ENCODE data around the gene CCNF. TPM values are rescaled to one million over a fixed set of nuclear protein-coding genes. Genes with fewer than 3 reads are reported as not detected.
A peak's percentile ranks its signal among the peaks of the same experiment; 100 is the strongest.

CCNF gene
- total RNA-seq, 1 donor from 2014 or later, result 48.9 TPM

DNA sequence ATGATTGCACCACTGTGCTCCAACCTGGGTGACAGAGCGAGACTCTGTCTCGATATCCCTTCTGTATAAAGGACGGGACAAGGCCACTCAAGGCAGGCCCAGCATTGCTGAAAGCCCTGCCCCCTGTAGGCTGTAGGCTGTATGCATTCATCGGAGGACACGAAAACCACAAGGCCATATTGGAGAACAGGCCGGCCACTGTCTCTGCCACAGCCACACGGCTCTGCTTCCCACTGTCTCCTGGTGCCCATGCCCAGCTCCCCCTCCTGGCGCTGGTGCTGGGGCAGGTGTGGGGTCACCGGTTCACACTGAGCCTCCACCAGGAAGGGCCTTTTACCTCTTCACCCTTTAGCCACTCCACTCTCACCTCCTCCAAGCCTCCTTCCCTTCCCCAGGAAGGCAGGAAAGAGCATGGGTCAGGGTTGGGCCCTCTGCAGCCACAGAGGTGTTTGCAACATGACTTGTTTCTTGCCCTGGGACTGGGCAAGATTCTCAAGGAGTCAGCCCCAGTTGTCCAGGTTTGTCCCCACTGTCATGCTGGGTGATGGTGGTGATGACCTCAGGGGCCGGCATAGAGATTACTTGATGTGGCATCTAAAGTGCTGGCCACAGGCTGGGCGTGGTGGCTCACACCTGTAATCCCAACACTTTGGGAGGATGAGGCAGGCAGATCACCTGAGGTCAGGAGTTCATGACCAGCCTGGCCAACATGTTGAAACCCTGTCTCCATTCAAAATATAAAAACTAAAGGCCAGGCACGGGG is 36.6 kb downstream of the CCNF start:
- H3K27ac Mint-ChIP-seq, result no peak overlapping the region
- no peaks in the 10 kb centered on the region for H3K36me3 Mint-ChIP-seq (ENCODE audit: low read depth)
- DNase-seq (ENCODE audit: low spot score), result no peak
- H3K27me3 Mint-ChIP-seq (ENCODE audit: low read depth), result peaks cover 20% of the 10 kb centered on the region
- intact Hi-C loops (cut with micrococcal nuclease), result no loop called here
- H3K4me1 Mint-ChIP-seq (ENCODE audit: low read depth), result peaks cover 4% of the 10 kb centered on the region
- no peak overlapping the region for H3K4me3 Mint-ChIP-seq (ENCODE audit: low read depth)
- no peaks in the 10 kb centered on the region for H3K9me3 Mint-ChIP-seq

DNA sequence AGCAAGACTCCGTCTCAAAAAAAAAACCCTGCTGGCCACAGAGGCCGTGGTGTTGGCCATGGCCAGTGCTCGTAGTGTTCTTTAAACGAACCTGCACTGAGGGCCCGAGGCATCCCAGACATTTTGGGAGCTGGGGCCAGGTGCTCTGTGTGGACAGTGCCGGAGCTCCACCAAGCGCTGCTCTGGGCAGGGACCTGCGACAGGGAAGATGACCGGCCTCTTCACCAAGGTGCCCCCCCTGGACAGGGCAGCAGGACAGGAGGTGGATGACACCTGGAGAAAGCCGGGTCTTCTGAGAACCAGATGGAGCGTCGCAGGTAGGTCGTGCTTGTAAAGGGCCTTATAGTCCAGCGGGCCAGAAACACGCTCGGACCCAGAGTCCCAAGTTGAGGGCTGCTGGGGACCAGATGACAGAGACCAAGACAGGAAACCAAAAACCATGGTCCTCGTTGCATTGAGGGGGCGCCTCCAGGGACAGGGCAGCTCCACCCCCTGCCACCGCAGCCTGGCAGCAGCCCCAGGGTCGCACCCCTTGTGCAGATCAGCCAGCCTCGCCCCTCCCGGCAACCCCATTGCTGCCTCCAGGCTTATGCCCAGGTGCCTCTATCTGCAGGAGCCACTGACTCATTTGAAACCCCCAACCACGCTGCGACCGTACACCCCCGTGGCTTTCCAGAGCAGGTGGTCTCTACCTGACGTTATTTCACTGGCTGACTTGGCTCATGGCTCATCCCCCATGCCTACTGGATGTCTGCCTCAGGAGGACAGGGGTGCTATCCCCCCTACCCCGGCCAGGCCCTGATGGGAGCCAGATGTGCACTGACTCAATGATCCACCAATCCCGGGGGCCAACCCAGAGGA is 37.6 kb downstream of the CCNF start:
- Mint-ChIP-seq H3K36me3 (ENCODE audit: low read depth) (no peaks in the 10 kb centered on the region), H3K4me1 (ENCODE audit: low read depth) (peaks cover 4% of the 10 kb centered on the region), H3K4me3 (ENCODE audit: low read depth) (no peak overlapping the region), H3K9me3 (no peaks in the 10 kb centered on the region), H3K27ac (no peak overlapping the region), H3K27me3 (ENCODE audit: low read depth) (peaks cover 20% of the 10 kb centered on the region)
- intact Hi-C loops (cut with micrococcal nuclease), result no loop called here
- no peak for DNase-seq (ENCODE audit: low spot score)

DNA sequence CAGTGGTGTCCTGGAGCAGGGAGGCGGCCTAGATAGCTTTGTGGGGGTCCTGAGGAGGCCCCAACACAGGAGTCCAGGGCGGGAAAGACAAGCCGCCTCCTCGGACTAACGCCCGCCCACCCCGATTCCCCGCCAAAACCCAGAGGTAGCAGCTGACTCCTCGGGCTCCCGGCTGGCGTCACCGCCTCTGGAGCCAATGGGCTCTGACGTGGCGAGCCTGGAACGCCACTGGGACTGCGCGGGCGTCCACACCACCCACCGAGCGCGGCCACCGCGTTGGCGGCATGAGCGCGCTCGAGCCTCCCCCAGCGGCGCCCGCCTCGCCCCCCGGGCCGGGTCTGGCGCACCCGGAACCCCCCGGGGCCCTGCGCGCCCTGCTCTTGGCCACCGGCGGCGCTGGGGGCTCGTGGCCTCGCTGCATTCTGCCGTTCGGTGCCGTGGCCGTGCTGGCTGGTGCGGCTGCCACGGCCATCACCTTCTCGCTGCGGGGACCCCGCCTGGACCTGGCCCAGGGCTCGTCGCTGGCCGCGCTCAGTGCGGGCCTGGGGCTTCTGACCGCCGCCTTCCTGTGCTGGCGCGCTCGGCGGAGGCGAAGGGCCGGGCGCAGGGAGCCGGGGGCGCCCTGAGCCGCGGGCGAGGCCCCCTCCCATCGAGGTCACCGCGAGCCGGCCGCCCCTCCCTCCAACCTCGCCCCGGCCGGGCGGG is 38.4 kb downstream of the CCNF start:
- DNase-seq (ENCODE audit: low spot score), result no peak
- H3K4me3 Mint-ChIP-seq (ENCODE audit: low read depth), result no peak overlapping the region

DNA sequence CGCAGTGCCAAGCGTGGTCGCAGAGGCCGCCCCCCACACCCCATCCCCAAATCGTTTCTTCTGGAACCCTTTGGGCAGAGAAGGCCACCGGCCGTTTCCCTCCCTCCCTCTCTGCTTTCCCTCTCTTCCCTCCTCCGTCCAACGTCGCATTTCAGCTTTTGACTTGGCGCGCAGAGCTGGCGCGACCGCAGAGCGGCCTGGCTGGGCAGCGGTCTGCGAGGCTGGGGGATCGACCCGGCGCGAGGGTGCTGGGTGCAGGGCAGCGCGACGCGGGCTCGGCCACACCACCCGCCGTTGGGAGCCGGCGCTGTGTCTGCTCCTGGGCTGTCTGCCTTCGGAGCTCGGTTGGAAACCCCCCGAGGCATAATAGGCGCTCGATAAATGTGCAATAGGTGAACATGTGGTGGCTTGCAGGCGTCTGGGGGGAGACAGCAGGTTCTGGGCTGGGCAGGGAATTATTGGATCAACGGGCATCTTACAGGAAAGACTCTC is 39.0 kb downstream of the CCNF start:
- Mint-ChIP-seq H3K4me1 (ENCODE audit: low read depth) (peaks cover 6% of the 10 kb centered on the region), H3K9me3 (no peaks in the 10 kb centered on the region), H3K27me3 (ENCODE audit: low read depth) (peaks cover 25% of the 10 kb centered on the region), H3K36me3 (ENCODE audit: low read depth) (no peaks in the 10 kb centered on the region), H3K27ac (no peak overlapping the region), H3K4me3 (ENCODE audit: low read depth) (peak overlapping the region; percentile 21)
- DNase-seq (ENCODE audit: low spot score), result no peak
- intact Hi-C loops (cut with micrococcal nuclease), result no loop called here

More for the DNA sequence above, 38.4 kb downstream of the CCNF start:
- peaks cover 20% of the 10 kb centered on the region for H3K27me3 Mint-ChIP-seq (ENCODE audit: low read depth)
- intact Hi-C loops (cut with micrococcal nuclease), result no loop called here
- H3K9me3 Mint-ChIP-seq, result no peaks in the 10 kb centered on the region
- no peak overlapping the region for H3K27ac Mint-ChIP-seq
- no peaks in the 10 kb centered on the region for H3K36me3 Mint-ChIP-seq (ENCODE audit: low read depth)
- peaks cover 4% of the 10 kb centered on the region for H3K4me1 Mint-ChIP-seq (ENCODE audit: low read depth)

DNA sequence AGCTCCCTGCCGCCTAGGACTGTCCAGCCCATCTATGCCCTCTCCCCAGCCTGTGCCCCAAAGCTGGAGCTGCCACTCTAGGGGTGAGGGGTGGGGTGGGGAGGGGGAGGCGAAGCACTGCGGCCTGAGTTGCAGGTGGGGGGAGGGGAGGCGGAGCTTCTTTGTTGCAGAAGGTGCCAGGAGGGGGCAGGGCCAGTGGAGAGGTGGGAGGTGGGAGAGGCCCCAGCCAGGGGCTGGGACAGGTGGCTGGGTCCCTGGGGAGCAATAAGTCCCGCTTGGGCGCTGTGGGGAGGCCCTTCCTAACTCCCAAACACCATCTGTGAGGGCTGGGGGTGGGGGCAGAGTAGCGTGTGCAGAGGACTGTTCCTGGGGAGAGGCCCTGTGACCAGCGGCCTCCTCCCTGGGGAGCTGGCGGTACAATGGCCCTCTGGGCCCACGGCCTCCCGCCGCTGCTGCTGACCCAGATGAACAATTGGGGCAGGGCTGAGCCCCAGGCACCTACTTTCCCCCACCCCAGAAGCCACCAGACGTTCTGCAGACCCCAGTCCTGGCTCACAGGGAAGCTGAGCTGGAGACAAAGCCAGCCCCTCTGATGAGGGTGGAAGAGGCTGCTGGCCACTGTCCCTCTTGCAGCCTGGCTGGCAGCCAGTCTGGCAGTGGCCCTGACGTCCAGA is 39.6 kb downstream of the CCNF start:
- H3K4me3 Mint-ChIP-seq (ENCODE audit: low read depth), result no peak overlapping the region
- H3K4me1 Mint-ChIP-seq (ENCODE audit: low read depth), result peaks cover 6% of the 10 kb centered on the region
- peaks cover 27% of the 10 kb centered on the region for H3K27me3 Mint-ChIP-seq (ENCODE audit: low read depth)

DNA sequence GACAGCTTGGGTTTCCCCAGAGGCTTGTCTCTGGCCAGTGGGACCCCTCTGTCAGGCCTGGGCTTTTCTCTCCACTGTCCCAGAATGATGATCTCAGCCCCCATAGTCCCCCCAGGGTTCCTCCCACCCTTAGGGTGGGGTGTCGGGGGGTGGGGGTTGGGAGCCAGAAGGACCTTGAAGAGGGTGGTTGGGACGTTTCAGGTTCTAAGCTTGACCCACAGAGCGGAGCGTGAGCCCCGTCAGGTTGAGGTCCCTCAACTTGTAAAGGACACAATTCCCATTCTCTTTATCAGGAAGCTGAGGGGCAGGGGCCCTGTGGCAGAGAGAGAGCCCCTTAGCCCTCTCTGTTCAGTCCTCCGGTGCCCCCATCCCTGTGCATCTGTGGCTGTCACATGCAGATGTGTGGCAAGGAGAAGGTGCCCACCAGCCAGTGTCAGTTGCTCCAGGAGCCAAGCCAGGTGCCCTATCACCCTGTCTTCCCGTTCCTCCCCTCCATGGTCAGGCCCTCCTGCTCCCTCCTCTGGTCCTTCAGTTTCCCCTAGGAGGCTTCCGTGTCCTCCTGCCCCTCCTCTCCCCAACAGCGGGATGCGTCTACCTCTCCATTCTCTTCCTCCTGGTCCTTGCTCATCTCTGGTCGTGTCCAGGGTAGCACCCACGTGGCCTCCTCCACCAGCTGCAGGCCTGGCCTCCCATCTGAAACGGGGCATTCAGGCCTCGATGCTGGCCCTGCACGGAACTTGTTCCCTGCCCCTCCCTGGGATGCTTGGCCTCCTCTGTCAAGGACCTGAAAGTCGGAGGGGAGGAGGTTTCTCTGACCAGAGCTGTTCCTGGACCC is 40.4 kb downstream of the CCNF start:
- Mint-ChIP-seq H3K4me1 (ENCODE audit: low read depth) (peaks cover 6% of the 10 kb centered on the region), H3K27me3 (ENCODE audit: low read depth) (peaks cover 27% of the 10 kb centered on the region), H3K9me3 (no peaks in the 10 kb centered on the region), H3K27ac (no peak overlapping the region), H3K36me3 (ENCODE audit: low read depth) (no peaks in the 10 kb centered on the region), H3K4me3 (ENCODE audit: low read depth) (no peak overlapping the region)
- intact Hi-C loops (cut with micrococcal nuclease), result no loop called here
- no peak for DNase-seq (ENCODE audit: low spot score)

More for the DNA sequence above, 39.6 kb downstream of the CCNF start:
- intact Hi-C loops (cut with micrococcal nuclease), result no loop called here
- H3K27ac Mint-ChIP-seq, result no peak overlapping the region
- no peak for DNase-seq (ENCODE audit: low spot score)
- no peaks in the 10 kb centered on the region for H3K36me3 Mint-ChIP-seq (ENCODE audit: low read depth)
- H3K9me3 Mint-ChIP-seq, result no peaks in the 10 kb centered on the region

DNA sequence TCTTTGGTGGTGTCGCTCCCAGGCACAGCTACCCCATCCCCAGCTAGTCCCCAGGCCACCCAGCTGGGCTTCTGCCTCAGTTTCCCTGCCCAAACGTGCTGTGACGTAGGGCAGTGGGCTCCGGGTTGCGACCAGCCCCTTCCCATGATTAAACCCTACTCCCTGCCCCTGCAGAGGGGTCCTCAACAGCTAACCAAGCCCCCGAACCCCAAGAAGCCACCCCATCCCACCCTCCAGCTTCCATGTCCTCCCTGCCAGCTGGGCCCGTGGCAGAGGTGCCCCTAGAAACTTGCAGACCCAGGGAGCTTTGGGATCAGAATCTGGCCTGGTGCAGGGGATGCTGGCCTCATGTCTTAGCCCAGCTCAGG is 41.0 kb downstream of the CCNF start:
- Mint-ChIP-seq H3K4me1 (ENCODE audit: low read depth) (peaks cover 6% of the 10 kb centered on the region), H3K9me3 (no peaks in the 10 kb centered on the region), H3K36me3 (ENCODE audit: low read depth) (no peaks in the 10 kb centered on the region), H3K27me3 (ENCODE audit: low read depth) (peaks cover 27% of the 10 kb centered on the region), H3K4me3 (ENCODE audit: low read depth) (no peak overlapping the region), H3K27ac (no peak overlapping the region)
- no peak for DNase-seq (ENCODE audit: low spot score)
- intact Hi-C loops (cut with micrococcal nuclease), result no loop called here

DNA sequence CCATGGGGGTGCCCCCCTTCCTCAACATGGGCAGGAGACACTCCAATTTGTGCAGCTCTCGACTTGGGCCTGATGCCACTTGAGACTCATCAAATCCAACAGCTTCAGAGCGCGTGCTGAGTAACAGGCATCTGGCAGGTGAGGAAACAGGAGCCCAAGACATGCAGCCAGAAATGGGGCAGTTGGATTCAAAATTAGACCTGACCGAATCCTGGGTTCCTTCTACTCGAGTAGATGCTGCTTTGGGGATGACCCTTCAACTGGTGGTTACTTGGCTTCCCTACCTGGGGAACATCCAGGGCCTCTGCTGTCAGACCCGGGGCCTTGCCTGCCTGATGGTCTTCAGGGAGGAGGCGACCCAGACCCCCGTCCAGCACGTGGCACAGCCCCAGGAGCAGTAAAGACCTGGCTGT is 41.4 kb downstream of the CCNF start:
- Mint-ChIP-seq H3K36me3 (ENCODE audit: low read depth) (no peaks in the 10 kb centered on the region), H3K27me3 (ENCODE audit: low read depth) (peaks cover 27% of the 10 kb centered on the region), H3K27ac (no peak overlapping the region), H3K4me3 (ENCODE audit: low read depth) (no peak overlapping the region), H3K4me1 (ENCODE audit: low read depth) (peaks cover 6% of the 10 kb centered on the region), H3K9me3 (no peaks in the 10 kb centered on the region)
- intact Hi-C loops (cut with micrococcal nuclease), result no loop called here
- no peak for DNase-seq (ENCODE audit: low spot score)

DNA sequence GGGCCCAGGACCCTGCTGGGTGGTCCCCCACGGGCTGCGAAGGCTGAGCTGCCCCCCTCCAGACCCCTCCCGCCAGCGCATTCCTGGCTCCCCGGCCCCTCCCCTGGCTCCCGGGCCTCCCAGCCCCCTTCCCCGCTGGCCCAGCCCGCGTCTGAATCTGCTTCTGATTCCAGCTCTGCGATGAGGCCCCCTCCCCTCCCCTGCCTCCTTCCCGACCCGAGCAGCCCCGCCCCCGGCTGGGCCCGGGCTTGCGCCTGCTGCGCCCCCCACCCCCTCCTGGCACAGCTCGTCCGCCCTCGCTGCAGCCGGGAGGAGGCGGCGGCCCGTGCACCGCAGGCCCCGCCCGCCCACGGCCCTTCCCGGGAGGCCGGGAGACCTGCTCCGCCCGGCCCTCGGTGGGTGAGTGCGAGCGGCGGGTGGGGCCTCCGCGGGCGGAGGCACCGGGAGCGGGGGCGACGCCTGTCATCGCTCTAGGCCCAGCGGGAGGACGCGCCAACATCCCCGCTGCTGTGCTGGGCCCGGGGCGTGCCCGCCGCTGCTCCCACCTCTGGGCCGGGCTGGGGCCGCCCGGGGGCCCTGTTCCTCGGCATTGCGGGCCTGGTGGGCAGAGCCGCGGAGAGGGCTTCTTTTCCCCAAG is 41.9 kb downstream of the CCNF start, which contains the start of gene NTN3:
Gene NTN3, plus strand, starts transcription at position 282 of the 637 bp plus-strand sequence. CDS start 405 bp downstream, outside the sequence.
- H3K4me1 Mint-ChIP-seq (ENCODE audit: low read depth), result peaks cover 10% of the 10 kb centered on the region
- no peaks in the 10 kb centered on the region for H3K9me3 Mint-ChIP-seq
- H3K4me3 Mint-ChIP-seq (ENCODE audit: low read depth), result no peak within 1 kb of the TSS
- intact Hi-C loops (cut with micrococcal nuclease), result no loop called here
- no peaks in the 10 kb centered on the region for H3K36me3 Mint-ChIP-seq (ENCODE audit: low read depth)
- H3K27me3 Mint-ChIP-seq (ENCODE audit: low read depth), result peaks cover 27% of the 10 kb centered on the region
- no peak within 1 kb of the TSS for H3K27ac Mint-ChIP-seq
- DNase-seq (ENCODE audit: low spot score), result no peak

DNA sequence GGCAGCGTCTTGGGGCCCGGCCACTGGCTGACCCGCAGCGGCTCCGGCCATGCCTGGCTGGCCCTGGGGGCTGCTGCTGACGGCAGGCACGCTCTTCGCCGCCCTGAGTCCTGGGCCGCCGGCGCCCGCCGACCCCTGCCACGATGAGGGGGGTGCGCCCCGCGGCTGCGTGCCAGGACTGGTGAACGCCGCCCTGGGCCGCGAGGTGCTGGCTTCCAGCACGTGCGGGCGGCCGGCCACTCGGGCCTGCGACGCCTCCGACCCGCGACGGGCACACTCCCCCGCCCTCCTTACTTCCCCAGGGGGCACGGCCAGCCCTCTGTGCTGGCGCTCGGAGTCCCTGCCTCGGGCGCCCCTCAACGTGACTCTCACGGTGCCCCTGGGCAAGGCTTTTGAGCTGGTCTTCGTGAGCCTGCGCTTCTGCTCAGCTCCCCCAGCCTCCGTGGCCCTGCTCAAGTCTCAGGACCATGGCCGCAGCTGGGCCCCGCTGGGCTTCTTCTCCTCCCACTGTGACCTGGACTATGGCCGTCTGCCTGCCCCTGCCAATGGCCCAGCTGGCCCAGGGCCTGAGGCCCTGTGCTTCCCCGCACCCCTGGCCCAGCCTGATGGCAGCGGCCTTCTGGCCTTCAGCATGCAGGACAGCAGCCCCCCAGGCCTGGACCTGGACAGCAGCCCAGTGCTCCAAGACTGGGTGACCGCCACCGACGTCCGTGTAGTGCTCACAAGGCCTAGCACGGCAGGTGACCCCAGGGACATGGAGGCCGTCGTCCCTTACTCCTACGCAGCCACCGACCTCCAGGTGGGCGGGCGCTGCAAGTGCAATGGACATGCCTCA is 42.6 kb downstream of the CCNF start:
- Mint-ChIP-seq H3K4me1 (ENCODE audit: low read depth) (peaks cover 17% of the 10 kb centered on the region), H3K27me3 (ENCODE audit: low read depth) (peaks cover 27% of the 10 kb centered on the region), H3K9me3 (no peaks in the 10 kb centered on the region), H3K4me3 (ENCODE audit: low read depth) (no peak overlapping the region), H3K36me3 (ENCODE audit: low read depth) (no peaks in the 10 kb centered on the region), H3K27ac (no peak overlapping the region)
- intact Hi-C loops (cut with micrococcal nuclease), result no loop called here
- DNase-seq (ENCODE audit: low spot score), result no peak

DNA sequence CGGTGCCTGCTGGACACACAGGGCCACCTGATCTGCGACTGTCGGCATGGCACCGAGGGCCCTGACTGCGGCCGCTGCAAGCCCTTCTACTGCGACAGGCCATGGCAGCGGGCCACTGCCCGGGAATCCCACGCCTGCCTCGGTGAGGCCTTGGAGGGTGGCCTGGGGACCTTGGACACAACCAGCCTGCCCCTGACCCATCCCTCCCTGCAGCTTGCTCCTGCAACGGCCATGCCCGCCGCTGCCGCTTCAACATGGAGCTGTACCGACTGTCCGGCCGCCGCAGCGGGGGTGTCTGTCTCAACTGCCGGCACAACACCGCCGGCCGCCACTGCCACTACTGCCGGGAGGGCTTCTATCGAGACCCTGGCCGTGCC is 43.2 kb downstream of the CCNF start:
- no peaks in the 10 kb centered on the region for H3K36me3 Mint-ChIP-seq (ENCODE audit: low read depth)
- H3K4me1 Mint-ChIP-seq (ENCODE audit: low read depth), result peaks cover 18% of the 10 kb centered on the region
- H3K27ac Mint-ChIP-seq, result no peak overlapping the region
- H3K27me3 Mint-ChIP-seq (ENCODE audit: low read depth), result peaks cover 24% of the 10 kb centered on the region
- intact Hi-C loops (cut with micrococcal nuclease), result no loop called here
- H3K4me3 Mint-ChIP-seq (ENCODE audit: low read depth), result peak overlapping the region; percentile 56
- no peaks in the 10 kb centered on the region for H3K9me3 Mint-ChIP-seq
- DNase-seq (ENCODE audit: low spot score), result no peak

Measured in activated T-helper 2 cell treated with anti-CD3 and anti-CD28 coated beads, Interferon-gamma antibody, Interleukin-2, Interleukin-4, amounts not matched to agents 10 μg/mL and 5 μg/mL and 100 μg/mL, durations not matched to agents 14 hours and 24 hours and 36 hours (primary cell).